HepG2 (cell line): ENCODE data around the gene ARPC1A.

Experiments used
- EZH2 ChIP-seq: conservative IDR thresholded peaks from 2 replicates; pipeline ENCODE4 v1.6.1; 2012; ENCODE audit warnings: mild to moderate bottlenecking, low read depth, low read length, moderate library complexity
- HCFC1 ChIP-seq: fragments of 150-350 bp; IDR thresholded peaks from 2 replicates; pipeline ENCODE4 v1.6.1; 2014; ENCODE audit warnings: low read depth, low read length
- POLR2A ChIP-seq, 2 experiments: IDR thresholded peaks; 2 replicates each; pipeline ENCODE4 v1.6.1; 2011; ENCODE audit warnings: low read depth in 2 of 2, low read length in 2 of 2, mild to moderate bottlenecking in 1 of 2, moderate library complexity in 1 of 2; ENCODE audit not compliant: insufficient read depth in 1 of 2
- RAD21 ChIP-seq: fragments of 450-650 bp; formaldehyde crosslinking; IDR thresholded peaks from 2 replicates; pipeline ENCODE4 v1.5.0; 2020; ENCODE audit warnings: mild to moderate bottlenecking
- TF ChIP-seq, protein P1 (sequence below): sonication (generic); formaldehyde crosslinking; IDR thresholded peaks from 2 replicates; pipeline ENCODE4 v1.5.0; 2020; ENCODE audit warnings: mild to moderate bottlenecking, missing genetic modification reagents, moderate library complexity

DNA sequence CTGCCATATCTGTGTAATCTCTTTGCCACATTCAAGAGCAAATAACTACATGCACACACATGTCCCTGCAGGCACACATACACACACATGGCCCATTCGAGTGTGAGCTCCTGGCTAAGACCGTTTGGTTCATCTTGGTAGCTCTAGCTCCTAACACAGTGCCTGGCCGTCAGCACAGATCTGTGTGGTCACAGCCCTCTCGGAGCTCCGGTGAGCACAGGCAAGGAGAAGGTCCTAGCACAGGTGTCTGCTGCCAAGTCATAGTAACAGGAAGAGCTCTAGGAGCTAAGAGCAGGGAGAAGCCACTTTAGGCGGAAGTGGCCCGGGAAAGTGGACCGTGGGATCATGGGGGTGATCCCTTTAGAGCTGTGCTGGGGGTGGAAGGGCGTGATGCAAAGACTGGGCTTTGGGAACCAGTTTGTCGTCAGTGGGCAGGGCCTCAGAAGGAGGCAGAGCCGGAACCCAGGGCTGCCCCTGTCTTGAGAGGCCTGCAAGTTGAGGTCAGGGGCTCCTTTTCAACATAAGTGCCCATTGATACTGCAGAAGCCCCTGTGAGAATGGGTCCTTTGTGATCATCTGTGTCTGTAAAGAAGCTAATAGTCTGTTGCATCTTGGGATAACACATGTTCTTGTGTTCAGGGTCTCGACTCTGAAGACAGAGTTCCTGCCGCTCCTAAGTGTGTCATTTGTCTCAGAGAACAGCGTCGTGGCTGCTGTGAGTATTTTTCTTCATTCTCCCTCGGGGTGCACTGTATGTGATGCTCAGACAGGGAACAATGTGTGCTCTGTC, 32.2 kb downstream of the ARPC1A start:
- TF ChIP-seq EZH2 (no peak), POLR2A (IDR thresholded peaks at IDR 0.05; ENCODE audit: insufficient read depth in 1 of 2, low read depth in 2 of 2, low read length in 2 of 2) (no peak), HCFC1 (no peak), RAD21 (no peak)
- TF ChIP-seq, protein P1, sequence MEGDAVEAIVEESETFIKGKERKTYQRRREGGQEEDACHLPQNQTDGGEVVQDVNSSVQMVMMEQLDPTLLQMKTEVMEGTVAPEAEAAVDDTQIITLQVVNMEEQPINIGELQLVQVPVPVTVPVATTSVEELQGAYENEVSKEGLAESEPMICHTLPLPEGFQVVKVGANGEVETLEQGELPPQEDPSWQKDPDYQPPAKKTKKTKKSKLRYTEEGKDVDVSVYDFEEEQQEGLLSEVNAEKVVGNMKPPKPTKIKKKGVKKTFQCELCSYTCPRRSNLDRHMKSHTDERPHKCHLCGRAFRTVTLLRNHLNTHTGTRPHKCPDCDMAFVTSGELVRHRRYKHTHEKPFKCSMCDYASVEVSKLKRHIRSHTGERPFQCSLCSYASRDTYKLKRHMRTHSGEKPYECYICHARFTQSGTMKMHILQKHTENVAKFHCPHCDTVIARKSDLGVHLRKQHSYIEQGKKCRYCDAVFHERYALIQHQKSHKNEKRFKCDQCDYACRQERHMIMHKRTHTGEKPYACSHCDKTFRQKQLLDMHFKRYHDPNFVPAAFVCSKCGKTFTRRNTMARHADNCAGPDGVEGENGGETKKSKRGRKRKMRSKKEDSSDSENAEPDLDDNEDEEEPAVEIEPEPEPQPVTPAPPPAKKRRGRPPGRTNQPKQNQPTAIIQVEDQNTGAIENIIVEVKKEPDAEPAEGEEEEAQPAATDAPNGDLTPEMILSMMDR (CRISPR knock-in tag) = no peak
